Brain microvascular endothelial cell (primary cell): ENCODE measurements around the gene PARP2.

Experiments used
- DNase-seq: peaks from one replicate; pipeline ENCODE4 v3.0.0-alpha.2; 2020
- H3K27ac ChIP-seq: fragments of 250-450 bp; sonication (Bioruptor Pico); 2 replicates; pipeline ENCODE4 v1.5.1; 2020; ENCODE audit warnings: mild to moderate bottlenecking, moderate library complexity
- H3K27me3 ChIP-seq: fragments of 250-450 bp; sonication (Bioruptor Pico); replicated peaks from 2 replicates; pipeline ENCODE4 v1.5.1; 2020; ENCODE audit warnings: mild to moderate bottlenecking
- H3K36me3 ChIP-seq: fragments of 250-450 bp; sonication (Bioruptor Pico); replicated peaks from 2 replicates; pipeline ENCODE4 v1.5.1; 2020; ENCODE audit warnings: mild to moderate bottlenecking
- H3K4me3 ChIP-seq: 2 replicates; pipeline ENCODE4 v1.5.1; 2011; ENCODE audit warnings: low read depth, mild to moderate bottlenecking, control low read depth, low read length, moderate library complexity
- CTCF ChIP-seq: IDR thresholded peaks from 2 replicates; pipeline ENCODE4 v1.5.1; 2011; ENCODE audit warnings: low read depth, mild to moderate bottlenecking, moderate library complexity, low read length, control low read depth, inconsistent platforms; ENCODE audit errors: missing control alignments
- in situ Hi-C: cut with HindIII; loops from 2 replicates; pipeline ENCODE4 v1.10.0; 2017; ENCODE audit warnings: low sequenced_read_pairs, low pct_ligation_motif_present

Gene PARP2

DNA sequence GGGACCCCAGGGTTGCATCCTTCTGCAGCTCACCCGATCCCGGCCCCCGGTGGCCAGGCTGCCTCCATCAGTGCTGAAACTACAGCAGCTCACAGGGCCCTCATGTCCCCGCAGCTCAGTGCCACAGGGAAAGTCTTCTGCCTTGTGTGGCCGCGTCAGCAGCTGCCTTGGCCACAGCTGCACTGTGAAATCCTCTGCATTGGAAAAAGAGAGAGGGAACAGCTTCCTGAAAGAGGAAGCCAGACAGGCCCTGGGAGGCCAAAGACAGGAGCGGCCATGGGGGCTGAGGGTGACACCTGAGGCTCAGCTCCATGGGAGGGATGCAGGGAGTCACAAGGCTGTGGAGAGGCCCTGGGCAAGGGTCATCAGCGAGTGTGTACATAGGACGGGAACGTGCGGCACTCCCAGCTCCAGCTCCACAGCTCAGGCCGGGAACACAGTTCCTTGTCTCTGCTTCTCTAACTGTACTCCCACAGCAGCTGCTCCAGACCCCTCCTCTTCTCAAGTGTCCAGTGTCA, 32.7 kb downstream of the PARP2 start:
- TF ChIP-seq CTCF: no peak
- in situ Hi-C loops: no loop called here
- H3K4me3 ChIP-seq: no peak overlapping the region
- no peak overlapping the region for H3K27ac ChIP-seq
- peaks cover 88% of the 10 kb centered on the region for H3K36me3 ChIP-seq
- no peaks in the 10 kb centered on the region for H3K27me3 ChIP-seq
- no peak for DNase-seq

DNA sequence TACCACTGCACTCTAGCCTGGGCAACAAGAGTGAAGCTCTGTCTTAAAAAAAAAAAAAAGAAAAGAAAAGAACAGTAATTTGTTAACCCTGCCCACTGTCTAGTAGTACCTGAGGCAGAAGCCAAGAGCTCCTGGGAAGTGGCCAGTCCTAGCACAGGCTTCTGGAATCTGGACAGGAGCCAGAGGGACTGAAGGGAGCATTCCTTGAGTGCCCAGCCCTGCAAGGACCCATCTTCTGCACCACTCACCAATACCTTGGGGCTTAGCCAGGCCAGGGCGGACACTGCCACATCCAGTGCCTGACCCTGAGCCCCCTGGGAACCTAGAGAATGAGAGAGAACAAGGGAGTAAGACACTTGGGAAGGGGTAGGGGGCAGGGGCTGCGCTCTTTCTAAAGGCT, 33.7 kb downstream of the PARP2 start:
- Histone ChIP-seq H3K27ac (no peak overlapping the region), H3K27me3 (no peaks in the 10 kb centered on the region), H3K36me3 (peaks cover 89% of the 10 kb centered on the region), H3K4me3 (no peak overlapping the region)
- in situ Hi-C loops: no loop called here
- TF ChIP-seq CTCF: no peak
- no peak for DNase-seq

DNA sequence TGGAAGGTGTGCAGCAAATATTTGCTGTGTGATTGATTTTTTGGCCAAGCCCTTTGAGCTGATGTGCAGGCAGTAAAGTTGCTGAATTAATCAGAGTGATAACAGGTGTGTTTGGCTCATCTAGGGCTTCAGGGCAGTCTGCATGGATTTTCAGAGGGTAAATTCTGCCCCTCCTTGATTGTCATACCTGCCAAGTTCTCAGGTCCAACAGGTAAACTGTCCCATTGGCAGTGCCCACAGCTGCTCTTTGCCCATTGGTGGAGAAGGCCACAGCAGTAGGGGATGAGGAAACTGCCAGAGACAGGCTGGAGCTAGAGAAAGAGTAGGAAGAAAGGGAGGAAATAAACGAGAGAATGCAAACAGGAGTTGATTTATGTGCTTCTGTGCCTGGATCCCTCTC, 36.3 kb downstream of the PARP2 start:
- Histone ChIP-seq H3K36me3 (peaks cover 91% of the 10 kb centered on the region), H3K27me3 (no peaks in the 10 kb centered on the region), H3K4me3 (no peak overlapping the region), H3K27ac (no peak overlapping the region)
- no peak for TF ChIP-seq CTCF
- no peak for DNase-seq
- in situ Hi-C loops: no loop called here

GRCh38 chr14:20380681-20381080, 37.2 kb downstream of the PARP2 start:
- Histone ChIP-seq H3K27me3 (no peaks in the 10 kb centered on the region), H3K4me3 (no peak overlapping the region), H3K27ac (no peak overlapping the region), H3K36me3 (peaks cover 89% of the 10 kb centered on the region)
- in situ Hi-C loops: no loop called here
- TF ChIP-seq CTCF: no peak
- no peak for DNase-seq

DNA sequence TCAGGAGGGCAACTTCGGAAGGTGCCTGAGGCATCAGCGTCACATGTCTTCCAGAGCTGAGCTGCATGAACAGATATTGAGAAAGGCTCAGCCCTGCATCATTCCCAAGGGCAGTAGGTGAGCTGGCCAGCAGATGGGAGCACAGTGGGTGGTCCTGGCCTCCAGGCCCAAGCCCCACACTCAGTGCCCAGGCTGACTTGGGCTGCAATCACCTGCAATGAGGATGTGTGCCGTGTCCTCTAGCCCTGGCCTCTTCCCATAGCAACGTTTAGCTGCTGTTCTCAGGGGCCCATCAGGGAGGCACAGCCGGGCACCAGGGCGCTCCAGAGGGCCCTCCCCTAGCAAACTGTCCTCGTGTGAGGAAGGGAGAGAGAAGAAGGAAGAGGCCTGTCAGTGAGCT, 37.9 kb downstream of the PARP2 start:
- TF ChIP-seq CTCF: no peak
- peaks cover 87% of the 10 kb centered on the region for H3K36me3 ChIP-seq
- H3K27ac ChIP-seq: no peak overlapping the region
- DNase-seq: no peak
- in situ Hi-C loops: no loop called here
- no peak overlapping the region for H3K4me3 ChIP-seq
- no peaks in the 10 kb centered on the region for H3K27me3 ChIP-seq

DNA sequence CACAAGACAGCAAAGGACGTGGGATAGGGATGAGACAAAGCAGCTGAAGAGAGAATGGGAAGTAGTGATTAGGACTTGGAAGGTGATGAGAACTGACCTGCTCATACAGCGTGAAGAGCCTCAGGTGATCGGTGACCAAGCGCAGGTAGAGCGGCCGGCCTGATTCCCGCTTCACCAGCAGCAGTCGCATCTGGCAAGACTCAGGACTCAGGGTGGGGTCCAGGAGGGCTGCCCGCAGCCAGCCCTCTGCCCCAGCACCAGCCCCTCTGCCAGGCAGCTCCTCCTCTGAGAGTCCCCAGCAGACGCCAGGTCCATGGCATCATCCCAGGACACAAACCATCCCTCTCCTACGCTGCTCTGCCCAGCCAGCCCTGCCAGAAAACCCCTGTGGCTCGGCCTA, 39.1 kb downstream of the PARP2 start:
- H3K4me3 ChIP-seq: no peak overlapping the region
- H3K27me3 ChIP-seq: no peaks in the 10 kb centered on the region
- no peak for TF ChIP-seq CTCF
- H3K36me3 ChIP-seq: peaks cover 88% of the 10 kb centered on the region
- in situ Hi-C loops: no loop called here
- no peak overlapping the region for H3K27ac ChIP-seq
- DNase-seq: no peak
